ENCODE data around the gene FBLN1. TPM values are rescaled to one million over a fixed set of nuclear protein-coding genes. Genes with fewer than 3 reads are reported as not detected.

Gene FBLN1
- total RNA-seq, 2 donors from 2014 or later = 226 to 305 TPM

GRCh38 chr22:45629469-45630089 is 126.9 kb downstream of the FBLN1 start:
- WGBS, 2 experiments (ENCODE audit: insufficient coverage in 1 of 2, insufficient read length in 1 of 2) = 17 to 36% methylated on average over 6 to 15 of the region's 15 CpGs
- TF ChIP-seq, protein P1, sequence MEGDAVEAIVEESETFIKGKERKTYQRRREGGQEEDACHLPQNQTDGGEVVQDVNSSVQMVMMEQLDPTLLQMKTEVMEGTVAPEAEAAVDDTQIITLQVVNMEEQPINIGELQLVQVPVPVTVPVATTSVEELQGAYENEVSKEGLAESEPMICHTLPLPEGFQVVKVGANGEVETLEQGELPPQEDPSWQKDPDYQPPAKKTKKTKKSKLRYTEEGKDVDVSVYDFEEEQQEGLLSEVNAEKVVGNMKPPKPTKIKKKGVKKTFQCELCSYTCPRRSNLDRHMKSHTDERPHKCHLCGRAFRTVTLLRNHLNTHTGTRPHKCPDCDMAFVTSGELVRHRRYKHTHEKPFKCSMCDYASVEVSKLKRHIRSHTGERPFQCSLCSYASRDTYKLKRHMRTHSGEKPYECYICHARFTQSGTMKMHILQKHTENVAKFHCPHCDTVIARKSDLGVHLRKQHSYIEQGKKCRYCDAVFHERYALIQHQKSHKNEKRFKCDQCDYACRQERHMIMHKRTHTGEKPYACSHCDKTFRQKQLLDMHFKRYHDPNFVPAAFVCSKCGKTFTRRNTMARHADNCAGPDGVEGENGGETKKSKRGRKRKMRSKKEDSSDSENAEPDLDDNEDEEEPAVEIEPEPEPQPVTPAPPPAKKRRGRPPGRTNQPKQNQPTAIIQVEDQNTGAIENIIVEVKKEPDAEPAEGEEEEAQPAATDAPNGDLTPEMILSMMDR (conservative IDR thresholded peaks at IDR 0.05) = no peak
- H3K9ac ChIP-seq (ENCODE audit: extremely low read depth, low read length, poor library complexity, severe bottlenecking) = no peak overlapping the region
- no peaks in the 10 kb centered on the region for H3K27me3 ChIP-seq (ENCODE audit: control insufficient read depth, insufficient read depth, low read length, poor library complexity, severe bottlenecking)
- Mint-ChIP-seq H3K4me3 (no peak overlapping the region), H3K4me1 (peaks cover 34% of the 10 kb centered on the region), H3K9me3 (no peaks in the 10 kb centered on the region), H3K27me3 (ENCODE audit: insufficient read depth) (peaks cover 48% of the 10 kb centered on the region), H3K36me3 (ENCODE audit: low read depth) (no peaks in the 10 kb centered on the region), H3K27ac (peak overlapping the region; percentile 64)
- no peaks in the 10 kb centered on the region for H3K36me3 ChIP-seq (ENCODE audit: control insufficient read depth, insufficient read depth, low read length)
- H3K4me3 ChIP-seq (ENCODE audit: low read length) = no peak overlapping the region
- H3K4me1 ChIP-seq (ENCODE audit: control insufficient read depth, insufficient read depth, low read length) = no peaks in the 10 kb centered on the region
- DNase-seq = peak; percentile 90
- H3K9me3 ChIP-seq (ENCODE audit: control insufficient read depth, low read length) = no peaks in the 10 kb centered on the region
- H3K27ac ChIP-seq (ENCODE audit: low read depth, low read length) = peak overlapping the region; percentile 24

DNA sequence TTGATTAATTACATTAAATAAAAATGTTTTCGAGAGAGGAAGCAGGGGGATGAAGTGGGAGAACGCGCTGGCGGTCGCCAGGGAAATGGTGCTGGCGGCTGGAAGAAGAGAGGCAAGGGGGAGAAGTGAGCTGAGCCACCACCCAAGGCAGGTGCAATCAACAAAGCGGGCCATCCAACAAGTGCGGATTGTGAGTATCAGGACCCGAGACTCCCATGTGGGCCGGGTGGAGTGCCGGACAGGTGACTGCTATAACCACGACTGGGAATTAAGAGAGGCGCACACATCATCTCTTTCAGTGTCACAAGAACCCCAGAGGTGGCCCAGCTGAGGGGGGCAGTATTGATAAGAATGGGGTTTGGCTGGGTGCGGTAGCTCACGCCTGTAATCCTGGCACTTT is 127.8 kb downstream of the FBLN1 start:
- H3K4me1 ChIP-seq (ENCODE audit: control insufficient read depth, insufficient read depth, low read length) = no peaks in the 10 kb centered on the region
- no peak for DNase-seq
- H3K27ac Mint-ChIP-seq = no peak overlapping the region
- H3K36me3 ChIP-seq (ENCODE audit: control insufficient read depth, insufficient read depth, low read length) = no peaks in the 10 kb centered on the region
- peaks cover 48% of the 10 kb centered on the region for H3K27me3 Mint-ChIP-seq (ENCODE audit: insufficient read depth)
- peaks cover 36% of the 10 kb centered on the region for H3K4me1 Mint-ChIP-seq
- H3K4me3 Mint-ChIP-seq = no peak overlapping the region
- 92 to 95% methylated on average over 14 to 15 of the region's 15 CpGs for WGBS, 2 experiments (ENCODE audit: insufficient coverage in 1 of 2, insufficient read length in 1 of 2)
- no peaks in the 10 kb centered on the region for H3K9me3 ChIP-seq (ENCODE audit: control insufficient read depth, low read length)
- TF ChIP-seq, protein P1 (conservative IDR thresholded peaks at IDR 0.05) = no peak
- no peaks in the 10 kb centered on the region for H3K36me3 Mint-ChIP-seq (ENCODE audit: low read depth)
- no peak overlapping the region for H3K4me3 ChIP-seq (ENCODE audit: low read length)
- no peaks in the 10 kb centered on the region for H3K9me3 Mint-ChIP-seq
- H3K9ac ChIP-seq (ENCODE audit: extremely low read depth, low read length, poor library complexity, severe bottlenecking) = no peak overlapping the region
- no peaks in the 10 kb centered on the region for H3K27me3 ChIP-seq (ENCODE audit: control insufficient read depth, insufficient read depth, low read length, poor library complexity, severe bottlenecking)
- no peak overlapping the region for H3K27ac ChIP-seq (ENCODE audit: low read depth, low read length)

DNA sequence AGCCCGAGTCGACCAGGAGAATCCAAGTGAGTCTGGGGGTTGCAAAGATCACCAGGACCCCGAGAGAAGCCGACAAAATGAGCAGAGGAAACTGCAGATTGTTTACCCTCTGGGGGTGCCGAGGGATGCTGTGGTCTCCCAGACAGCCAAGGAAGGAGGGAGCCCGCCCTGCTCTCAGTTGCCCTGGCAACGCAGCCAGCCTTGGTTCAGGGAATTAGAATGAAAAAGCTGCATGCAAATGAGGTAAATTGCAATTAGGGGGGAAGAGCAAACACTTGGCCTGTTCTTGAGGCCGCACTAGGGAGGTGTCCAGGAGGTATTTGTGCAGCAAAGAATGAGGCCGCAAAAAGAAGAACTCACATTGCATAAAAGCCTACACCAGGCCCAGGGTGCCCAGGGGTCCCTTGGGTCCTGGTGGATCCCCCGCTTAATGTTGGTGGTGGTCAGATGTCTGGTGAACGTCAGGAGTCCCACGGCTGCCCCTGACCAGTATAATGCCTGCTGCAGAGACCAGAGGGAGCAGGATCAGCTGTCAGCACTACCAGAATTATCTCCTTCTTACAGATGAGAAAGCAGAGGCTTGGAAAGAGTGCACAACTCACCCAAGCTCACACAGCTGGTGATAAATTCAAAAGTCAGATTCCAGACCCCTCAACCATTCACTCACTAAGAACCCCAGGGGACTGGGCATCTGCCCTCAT is 128.6 kb downstream of the FBLN1 start:
- Histone ChIP-seq H3K36me3 (ENCODE audit: control insufficient read depth, insufficient read depth, low read length) (no peaks in the 10 kb centered on the region), H3K27me3 (ENCODE audit: control insufficient read depth, insufficient read depth, low read length, poor library complexity, severe bottlenecking) (no peaks in the 10 kb centered on the region), H3K9ac (ENCODE audit: extremely low read depth, low read length, poor library complexity, severe bottlenecking) (no peak overlapping the region), H3K9me3 (ENCODE audit: control insufficient read depth, low read length) (no peaks in the 10 kb centered on the region), H3K27ac (ENCODE audit: low read depth, low read length) (no peak overlapping the region), H3K4me3 (ENCODE audit: low read length) (no peak overlapping the region), H3K4me1 (ENCODE audit: control insufficient read depth, insufficient read depth, low read length) (no peaks in the 10 kb centered on the region)
- TF ChIP-seq, protein P1 (conservative IDR thresholded peaks at IDR 0.05) = no peak
- H3K9me3 Mint-ChIP-seq = no peaks in the 10 kb centered on the region
- H3K4me3 Mint-ChIP-seq = no peak overlapping the region
- WGBS, 2 experiments (ENCODE audit: insufficient coverage in 1 of 2, insufficient read length in 1 of 2) = 49 to 63% methylated on average over 10 to 12 of the region's 12 CpGs
- peak; percentile 82 for DNase-seq
- peaks cover 44% of the 10 kb centered on the region for H3K27me3 Mint-ChIP-seq (ENCODE audit: insufficient read depth)
- peaks cover 36% of the 10 kb centered on the region for H3K4me1 Mint-ChIP-seq
- H3K27ac Mint-ChIP-seq = peak overlapping the region; percentile 39
- no peaks in the 10 kb centered on the region for H3K36me3 Mint-ChIP-seq (ENCODE audit: low read depth)

All from endodermal cell (in vitro differentiated cells).